PC-9 (cell line): ENCODE data around the gene CCNI2. TPM values are rescaled to one million over a fixed set of nuclear protein-coding genes. Genes with fewer than 3 reads are reported as not detected.

Experiments used
- BruUV-seq: library from RNA; stranded (reverse); fragments of 400-500 nt; replicated peaks from 2 replicates; lab custom pipeline; 2021; lab: Mats Ljungman, UMichigan
- CTCF ChIA-PET: fragments of 300-600 bp; sonication (Branson Sonifier 250); formaldehyde crosslinking; loops from one replicate; lab custom pipeline; 2022; ENCODE audit warnings: antibody characterized with exemption; lab: Charles Lee
- POLR2A ChIA-PET: fragments of 300-600 bp; sonication (Branson Sonifier 250); formaldehyde crosslinking; loops from one replicate; lab custom pipeline; 2022; ENCODE audit warnings: antibody characterized with exemption; ENCODE audit not compliant: unreplicated experiment; lab: Charles Lee
- DNase-seq, 2 experiments: peaks; one replicate each; pipeline versions ENCODE4 v3.0.0 to v3.0.0-alpha.2; 2015 to 2022; ENCODE audit warnings: mixed read lengths in 1 of 2
- H2AFZ ChIP-seq: fragments of 200-600 bp; sonication (generic); 2 replicates; pipeline ENCODE4 v1.8.1; 2017; ENCODE audit warnings: antibody characterized with exemption
- H3F3A ChIP-seq: fragments of 200-600 bp; sonication (generic); 2 replicates; pipeline ENCODE4 v1.8.1; 2017; ENCODE audit warnings: antibody characterized with exemption, mild to moderate bottlenecking, low read depth; ENCODE audit not compliant: insufficient read depth
- H3K27ac ChIP-seq: fragments of 200-600 bp; sonication (generic); 2 replicates; pipeline ENCODE4 v1.6.1; 2016; ENCODE audit warnings: mixed run types
- H3K27me3 ChIP-seq: fragments of 200-600 bp; sonication (generic); 2 replicates; pipeline ENCODE4 v1.6.1; 2016; ENCODE audit warnings: low read depth, mixed run types; ENCODE audit not compliant: insufficient read depth
- H3K36me3 ChIP-seq: fragments of 200-600 bp; sonication (generic); 2 replicates; pipeline ENCODE4 v1.6.1; 2016; ENCODE audit warnings: low read depth, mixed run types
- H3K4me1 ChIP-seq: fragments of 200-600 bp; sonication (generic); replicated peaks from 2 replicates; pipeline ENCODE4 v1.6.1; 2016; ENCODE audit warnings: mixed run types; ENCODE audit not compliant: insufficient read depth
- H3K4me2 ChIP-seq: fragments of 200-600 bp; sonication (generic); 2 replicates; pipeline ENCODE4 v1.6.1; 2017; ENCODE audit warnings: mixed run types
- H3K4me3 ChIP-seq: fragments of 200-600 bp; sonication (generic); 2 replicates; pipeline ENCODE4 v1.6.1; 2016; ENCODE audit warnings: mixed run types
- H3K79me2 ChIP-seq: fragments of 200-600 bp; sonication (generic); 2 replicates; pipeline ENCODE4 v1.6.1; 2017; ENCODE audit warnings: low read depth, mixed run types
- H3K9me2 ChIP-seq: fragments of 200-600 bp; sonication (generic); 2 replicates; pipeline ENCODE4 v1.8.1; 2017; ENCODE audit warnings: mild to moderate bottlenecking; ENCODE audit not compliant: insufficient read depth
- H3K9me3 ChIP-seq: fragments of 200-600 bp; sonication (generic); 2 replicates; pipeline ENCODE4 v1.8.1; 2016; ENCODE audit warnings: low read depth; ENCODE audit not compliant: insufficient read depth
- H4K20me1 ChIP-seq: fragments of 200-600 bp; sonication (generic); 2 replicates; pipeline ENCODE4 v1.8.1; 2017; ENCODE audit not compliant: insufficient read depth
- CTCF ChIP-seq: fragments of 200-600 bp; sonication (generic); conservative IDR thresholded peaks from 2 replicates; pipeline ENCODE4 v1.6.1; 2017; ENCODE audit warnings: mixed run types, antibody characterized with exemption, mild to moderate bottlenecking, moderate library complexity
- EZH2 ChIP-seq: fragments of 200-600 bp; sonication (generic); IDR thresholded peaks from 2 replicates; pipeline ENCODE4 v1.8.0; 2017; ENCODE audit warnings: antibody characterized with exemption, low read depth
- intact Hi-C: fragments of 100-400 bp; cut with micrococcal nuclease; formaldehyde crosslinking; loops from one replicate; pipeline ENCODE4 v1.10.0; 2022; ENCODE audit not compliant: unreplicated experiment
- total RNA-seq: library from RNA; stranded (reverse); gene quantifications from 2 replicates; pipeline ENCODE4 v1.2.3, GENCODE V29; 2021

CCNI2 gene
- total RNA-seq, 1 experiment from 2014 or later, result 1.2 TPM

- ChIA-PET POLR2A (interaction anchor here (0.5 to 0.6 kb wide), 2 partner anchors 20 to 28 kb away, joined by 4 to 8 read pairs; no protein-coding TSS in a partner anchor), CTCF (no interaction called here)
- DNase-seq, result peak in 1 of 2 experiments; percentile 38
- Histone ChIP-seq H2AFZ (peak within 1 kb of the TSS; percentile 98), H3K4me1 (peaks cover 15% of the 10 kb centered on the region), H3K27me3 (no peaks in the 10 kb centered on the region; the same call in 1 of the 2 replicates), H4K20me1 (no peaks in the 10 kb centered on the region), H3K9me3 (no peaks in the 10 kb centered on the region), H3F3A (0 out of 2 replicates have a peak, but pooled peaks cover 5% of the 10 kb centered on the region), H3K4me2 (peak within 1 kb of the TSS; percentile 94), H3K9me2 (no peaks in the 10 kb centered on the region), H3K4me3 (peak within 1 kb of the TSS; percentile 81), H3K36me3 (no peaks in the 10 kb centered on the region), H3K79me2 (peaks cover 7% of the 10 kb centered on the region; the same call in 1 of the 2 replicates), H3K27ac (no peak within 1 kb of the TSS)
- intact Hi-C loops, result no loop called here
- TF ChIP-seq EZH2 (no peak), CTCF (no peak)
- BruUV-seq, result no TSS peak
Measured at GRCh38 chr5:132777209-132778069, 30.2 kb downstream of the CCNI2 start, which contains the start of gene SEPTIN8. TSS of gene SEPTIN8 (minus strand) at chr5:132777239. CDS start at chr5:132777137, 102 bp downstream.

- peak overlapping the region; percentile 94 for H3K4me2 ChIP-seq
- TF ChIP-seq EZH2 (no peak), CTCF (no peak)
- H3K27me3 ChIP-seq, result no peaks in the 10 kb centered on the region; the same call in 1 of the 2 replicates
- H3F3A ChIP-seq, result 0 out of 2 replicates have a peak, but pooled peaks cover 5% of the 10 kb centered on the region
- H2AFZ ChIP-seq, result no peak overlapping the region
- POLR2A ChIA-PET, result interaction anchor here (0.5 to 0.6 kb wide), 2 partner anchors 19 to 29 kb away, joined by 4 to 8 read pairs; no protein-coding TSS in a partner anchor
- H3K9me3 ChIP-seq, result no peaks in the 10 kb centered on the region
- no peaks in the 10 kb centered on the region for H3K36me3 ChIP-seq
- CTCF ChIA-PET, result no interaction called here
- no peaks in the 10 kb centered on the region for H4K20me1 ChIP-seq
- BruUV-seq, result no TSS peak
- peaks cover 15% of the 10 kb centered on the region for H3K4me1 ChIP-seq
- H3K79me2 ChIP-seq, result peaks cover 7% of the 10 kb centered on the region; the same call in 1 of the 2 replicates
- H3K27ac ChIP-seq, result no peak overlapping the region
- H3K9me2 ChIP-seq, result no peaks in the 10 kb centered on the region
- DNase-seq, result no peak
- intact Hi-C loops, result no loop called here
- H3K4me3 ChIP-seq, result peak overlapping the region; percentile 81; the same call in 1 of the 2 replicates
Measured at GRCh38 chr5:132778129-132778528, 30.9 kb downstream of the CCNI2 start.

GRCh38 chr5:132778856-132779255 lies 31.6 kb downstream of the CCNI2 start:
- BruUV-seq, result no TSS peak

More at GRCh38 chr5:132778856-132779255, 31.6 kb downstream of the CCNI2 start:
- H3K9me2 ChIP-seq, result no peaks in the 10 kb centered on the region
- H3K27ac ChIP-seq, result no peak overlapping the region
- DNase-seq, result no peak
- H3K79me2 ChIP-seq, result peaks cover 7% of the 10 kb centered on the region; the same call in 1 of the 2 replicates
- no peaks in the 10 kb centered on the region; the same call in 1 of the 2 replicates for H3K27me3 ChIP-seq
- no peaks in the 10 kb centered on the region for H3K36me3 ChIP-seq
- ChIA-PET CTCF (interaction anchor here (0.6 kb wide), 1 partner anchor 83 kb away, joined by 4 read pairs; no protein-coding TSS in a partner anchor), POLR2A (no interaction called here)
- 0 out of 2 replicates have a peak, but pooled peaks cover 5% of the 10 kb centered on the region for H3F3A ChIP-seq
- H2AFZ ChIP-seq, result no peak overlapping the region
- H3K4me1 ChIP-seq, result peaks cover 15% of the 10 kb centered on the region
- H4K20me1 ChIP-seq, result no peaks in the 10 kb centered on the region
- no peak overlapping the region for H3K4me2 ChIP-seq
- no peak overlapping the region for H3K4me3 ChIP-seq
- intact Hi-C loops, result no loop called here
- H3K9me3 ChIP-seq, result no peaks in the 10 kb centered on the region
- TF ChIP-seq EZH2, result no peak
- TF ChIP-seq CTCF, result no peak
